GM23338 (cell line): ENCODE data around the gene SYNDIG1. TPM values are rescaled to one million over a fixed set of nuclear protein-coding genes. Genes with fewer than 3 reads are reported as not detected.

ENCODE experiments used
- ATAC-seq: fragments of 200-7000 bp; cut with Tn5 transposase; 3 replicates; pipeline ENCODE4 v1.9.1; 2020
- DNase-seq: peaks from one replicate; pipeline ENCODE4 v3.0.0-alpha.2; 2015; ENCODE audit warnings: low spot score
- H2AFZ ChIP-seq: fragments of 200-600 bp; sonication (generic); 2 replicates; pipeline ENCODE4 v1.8.0; 2016; ENCODE audit warnings: antibody characterized with exemption, mild to moderate bottlenecking, moderate library complexity
- H3F3A ChIP-seq: fragments of 200-600 bp; sonication (generic); replicated peaks from 2 replicates; pipeline ENCODE4 v1.8.0; 2017; ENCODE audit warnings: antibody characterized with exemption, mixed run types, low read depth
- H3K27ac ChIP-seq: fragments of 200-600 bp; sonication (generic); 2 replicates; pipeline ENCODE4 v1.6.1; 2016; ENCODE audit warnings: low read depth
- H3K27me3 ChIP-seq: fragments of 200-600 bp; sonication (generic); 2 replicates; pipeline ENCODE4 v1.8.0; 2016; ENCODE audit warnings: mild to moderate bottlenecking, mixed run types, moderate library complexity; ENCODE audit not compliant: insufficient read depth
- H3K36me3 ChIP-seq: fragments of 200-600 bp; sonication (generic); 2 replicates; pipeline ENCODE4 v1.8.0; 2016; ENCODE audit warnings: mild to moderate bottlenecking; ENCODE audit not compliant: insufficient read depth
- H3K4me1 ChIP-seq: fragments of 200-600 bp; sonication (generic); 2 replicates; pipeline ENCODE4 v1.8.0; 2016; ENCODE audit warnings: mild to moderate bottlenecking, moderate library complexity; ENCODE audit not compliant: insufficient read depth
- H3K4me2 ChIP-seq: fragments of 200-600 bp; sonication (generic); 2 replicates; pipeline ENCODE4 v1.7.1; 2017; ENCODE audit warnings: mixed run types
- H3K4me3 ChIP-seq: fragments of 200-600 bp; sonication (generic); 2 replicates; pipeline ENCODE4 v1.6.1; 2016; ENCODE audit warnings: mixed run types
- H3K79me2 ChIP-seq: fragments of 200-600 bp; sonication (generic); replicated peaks from 2 replicates; pipeline ENCODE4 v1.8.0; 2017; ENCODE audit warnings: mild to moderate bottlenecking; ENCODE audit not compliant: insufficient read depth
- H3K9me2 ChIP-seq: fragments of 200-600 bp; sonication (generic); 2 replicates; pipeline ENCODE4 v1.8.0; 2017; ENCODE audit not compliant: insufficient read depth
- H4K20me1 ChIP-seq: fragments of 200-600 bp; sonication (generic); replicated peaks from 2 replicates; pipeline ENCODE4 v1.8.0; 2017; ENCODE audit warnings: mild to moderate bottlenecking; ENCODE audit not compliant: insufficient read depth
- H3K27ac Mint-ChIP-seq: 2 replicates; pipeline ENCODE4 v1.8.0; 2020; ENCODE audit warnings: inconsistent platforms, mild to moderate bottlenecking, moderate library complexity, mixed read lengths
- H3K27me3 Mint-ChIP-seq: 3 replicates; pipeline ENCODE4 v1.8.0; 2022; ENCODE audit warnings: low read depth, mild to moderate bottlenecking, moderate library complexity, mixed read lengths, inconsistent platforms; ENCODE audit not compliant: insufficient read depth, poor library complexity
- H3K36me3 Mint-ChIP-seq: 3 replicates; pipeline ENCODE4 v1.8.0; 2021; ENCODE audit warnings: low read depth, mild to moderate bottlenecking, inconsistent platforms, moderate library complexity, mixed read lengths
- H3K4me1 Mint-ChIP-seq: 3 replicates; pipeline ENCODE4 v1.8.0; 2020; ENCODE audit warnings: mild to moderate bottlenecking, inconsistent platforms, mixed read lengths
- H3K4me3 Mint-ChIP-seq: 3 replicates; pipeline ENCODE4 v1.8.0; 2021; ENCODE audit warnings: moderate library complexity, mild to moderate bottlenecking, inconsistent platforms, mixed read lengths
- H3K9me3 Mint-ChIP-seq: 3 replicates; pipeline ENCODE4 v1.8.0; 2020; ENCODE audit warnings: moderate library complexity, mild to moderate bottlenecking, inconsistent platforms, mixed read lengths
- CREB1 ChIP-seq: fragments of 250-450 bp; sonication (Bioruptor Pico); IDR thresholded peaks from 2 replicates; pipeline ENCODE4 v1.5.0; 2020; ENCODE audit warnings: low read depth, mild to moderate bottlenecking, moderate library complexity
- EZH2 ChIP-seq: fragments of 200-600 bp; sonication (generic); IDR thresholded peaks from one replicate; pipeline ENCODE4 v1.8.0; 2017; ENCODE audit warnings: antibody characterized with exemption, mild to moderate bottlenecking, low read depth; ENCODE audit not compliant: unreplicated experiment
- EZH2phosphoT487 ChIP-seq: fragments of 200-600 bp; sonication (generic); IDR thresholded peaks from one replicate; pipeline ENCODE4 v1.8.1; 2018; ENCODE audit warnings: antibody characterized with exemption; ENCODE audit not compliant: unreplicated experiment
- JUNB ChIP-seq: IDR thresholded peaks from one replicate; pipeline ENCODE4 v1.6.1; 2016; ENCODE audit warnings: antibody characterized with exemption; ENCODE audit not compliant: unreplicated experiment
- NANOG ChIP-seq: IDR thresholded peaks from 2 replicates; pipeline ENCODE4 v1.6.1; 2016; ENCODE audit warnings: antibody characterized with exemption, borderline replicate concordance
- POLR2AphosphoS5 ChIP-seq: IDR thresholded peaks from 2 replicates; pipeline ENCODE4 v1.6.1; 2016; ENCODE audit warnings: antibody characterized with exemption, low read depth
- STAT1 ChIP-seq: IDR thresholded peaks from one replicate; pipeline ENCODE4 v1.6.1; 2016; ENCODE audit warnings: antibody characterized with exemption; ENCODE audit not compliant: unreplicated experiment
- ZNF114 ChIP-seq: fragments of 250-450 bp; sonication (Bioruptor Pico); IDR thresholded peaks from 2 replicates; pipeline ENCODE4 v1.5.0; 2020; ENCODE audit warnings: mild to moderate bottlenecking, moderate library complexity
- ZNF331 ChIP-seq: fragments of 250-450 bp; sonication (Bioruptor Pico); IDR thresholded peaks from 2 replicates; pipeline ENCODE4 v1.5.0; 2020; ENCODE audit warnings: low read depth, mild to moderate bottlenecking, moderate library complexity
- polyA plus RNA-seq: library from polyadenylated mRNA; unstranded; fragments of >200 nt; fragmentation: Nextera tagmentation; extraction: Ambion mirVana; gene quantifications from 2 replicates; pipeline ENCODE4 v1.2.1, GENCODE V29; 2016
- total RNA-seq: library from RNA; depleted of rRNA; stranded (reverse); fragments of >200 nt; shearing (Covaris generic); gene quantifications from 2 replicates; pipeline ENCODE4 v1.2.3, GENCODE V29; 2014
- TF ChIP-seq, protein P1 (sequence below): IDR thresholded peaks from 2 replicates; pipeline ENCODE4 v1.6.1; 2016; ENCODE audit warnings: antibody characterized with exemption
- TF ChIP-seq, protein P2 (sequence below): IDR thresholded peaks from one replicate; pipeline ENCODE4 v1.6.1; 2018; ENCODE audit warnings: antibody characterized with exemption; ENCODE audit not compliant: unreplicated experiment
- TF ChIP-seq, protein P3 (sequence below), 2 experiments: fragments of 200-600 bp in 1 of 2; sonication (generic) in 1 of 2; conservative IDR thresholded peaks; 2 replicates each; pipeline versions ENCODE4 v1.5.1 to v1.6.1; 2016 to 2017; ENCODE audit warnings: antibody characterized with exemption in 2 of 2, low read depth in 2 of 2, mild to moderate bottlenecking in 2 of 2, moderate library complexity in 1 of 2
- TF ChIP-seq, protein P4 (sequence below): fragments of 250-450 bp; sonication (Bioruptor Pico); IDR thresholded peaks from 2 replicates; pipeline ENCODE4 v1.5.0; 2020; ENCODE audit warnings: mild to moderate bottlenecking, moderate library complexity

The SYNDIG1 gene
- total and polyA plus RNA-seq, 2 experiments from 2014 or later: 2.8 to 4.8 TPM

DNA sequence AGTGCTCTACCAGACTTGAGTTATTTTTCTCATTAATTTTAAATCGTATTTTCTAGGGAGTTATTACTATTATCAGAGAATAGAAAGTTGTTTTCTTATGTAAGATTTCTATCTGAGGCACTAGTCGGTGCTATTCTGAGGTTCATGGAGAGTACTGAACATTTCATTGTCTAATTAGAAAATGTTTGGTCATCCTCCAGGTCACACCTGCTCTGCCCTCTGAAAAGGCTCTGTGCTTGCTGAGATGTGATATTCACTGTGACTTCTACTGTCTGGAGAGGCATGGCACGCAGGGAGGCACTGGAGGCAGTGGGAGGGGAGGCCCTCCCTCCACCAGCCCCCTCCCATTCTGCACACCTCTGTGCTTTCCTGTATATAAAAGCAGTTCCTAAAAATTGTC lies 3.0 kb downstream of the SYNDIG1 start:
- no peak overlapping the region for H3K4me2 ChIP-seq
- H3K36me3 ChIP-seq: no peaks in the 10 kb centered on the region
- peaks cover 54% of the 10 kb centered on the region for H3K79me2 ChIP-seq
- TF ChIP-seq ZNF114 (CRISPR knock-in tag): no peak
- TF ChIP-seq ZNF331 (CRISPR knock-in tag): no peak
- no peak for TF ChIP-seq POLR2AphosphoS5
- TF ChIP-seq, protein P1, sequence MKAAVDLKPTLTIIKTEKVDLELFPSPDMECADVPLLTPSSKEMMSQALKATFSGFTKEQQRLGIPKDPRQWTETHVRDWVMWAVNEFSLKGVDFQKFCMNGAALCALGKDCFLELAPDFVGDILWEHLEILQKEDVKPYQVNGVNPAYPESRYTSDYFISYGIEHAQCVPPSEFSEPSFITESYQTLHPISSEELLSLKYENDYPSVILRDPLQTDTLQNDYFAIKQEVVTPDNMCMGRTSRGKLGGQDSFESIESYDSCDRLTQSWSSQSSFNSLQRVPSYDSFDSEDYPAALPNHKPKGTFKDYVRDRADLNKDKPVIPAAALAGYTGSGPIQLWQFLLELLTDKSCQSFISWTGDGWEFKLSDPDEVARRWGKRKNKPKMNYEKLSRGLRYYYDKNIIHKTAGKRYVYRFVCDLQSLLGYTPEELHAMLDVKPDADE: no peak
- TF ChIP-seq EZH2: no peak
- TF ChIP-seq CREB1: no peak
- TF ChIP-seq EZH2phosphoT487: no peak
- TF ChIP-seq NANOG: no peak
- TF ChIP-seq, protein P2, sequence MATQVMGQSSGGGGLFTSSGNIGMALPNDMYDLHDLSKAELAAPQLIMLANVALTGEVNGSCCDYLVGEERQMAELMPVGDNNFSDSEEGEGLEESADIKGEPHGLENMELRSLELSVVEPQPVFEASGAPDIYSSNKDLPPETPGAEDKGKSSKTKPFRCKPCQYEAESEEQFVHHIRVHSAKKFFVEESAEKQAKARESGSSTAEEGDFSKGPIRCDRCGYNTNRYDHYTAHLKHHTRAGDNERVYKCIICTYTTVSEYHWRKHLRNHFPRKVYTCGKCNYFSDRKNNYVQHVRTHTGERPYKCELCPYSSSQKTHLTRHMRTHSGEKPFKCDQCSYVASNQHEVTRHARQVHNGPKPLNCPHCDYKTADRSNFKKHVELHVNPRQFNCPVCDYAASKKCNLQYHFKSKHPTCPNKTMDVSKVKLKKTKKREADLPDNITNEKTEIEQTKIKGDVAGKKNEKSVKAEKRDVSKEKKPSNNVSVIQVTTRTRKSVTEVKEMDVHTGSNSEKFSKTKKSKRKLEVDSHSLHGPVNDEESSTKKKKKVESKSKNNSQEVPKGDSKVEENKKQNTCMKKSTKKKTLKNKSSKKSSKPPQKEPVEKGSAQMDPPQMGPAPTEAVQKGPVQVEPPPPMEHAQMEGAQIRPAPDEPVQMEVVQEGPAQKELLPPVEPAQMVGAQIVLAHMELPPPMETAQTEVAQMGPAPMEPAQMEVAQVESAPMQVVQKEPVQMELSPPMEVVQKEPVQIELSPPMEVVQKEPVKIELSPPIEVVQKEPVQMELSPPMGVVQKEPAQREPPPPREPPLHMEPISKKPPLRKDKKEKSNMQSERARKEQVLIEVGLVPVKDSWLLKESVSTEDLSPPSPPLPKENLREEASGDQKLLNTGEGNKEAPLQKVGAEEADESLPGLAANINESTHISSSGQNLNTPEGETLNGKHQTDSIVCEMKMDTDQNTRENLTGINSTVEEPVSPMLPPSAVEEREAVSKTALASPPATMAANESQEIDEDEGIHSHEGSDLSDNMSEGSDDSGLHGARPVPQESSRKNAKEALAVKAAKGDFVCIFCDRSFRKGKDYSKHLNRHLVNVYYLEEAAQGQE: no peak
- TF ChIP-seq, protein P3, sequence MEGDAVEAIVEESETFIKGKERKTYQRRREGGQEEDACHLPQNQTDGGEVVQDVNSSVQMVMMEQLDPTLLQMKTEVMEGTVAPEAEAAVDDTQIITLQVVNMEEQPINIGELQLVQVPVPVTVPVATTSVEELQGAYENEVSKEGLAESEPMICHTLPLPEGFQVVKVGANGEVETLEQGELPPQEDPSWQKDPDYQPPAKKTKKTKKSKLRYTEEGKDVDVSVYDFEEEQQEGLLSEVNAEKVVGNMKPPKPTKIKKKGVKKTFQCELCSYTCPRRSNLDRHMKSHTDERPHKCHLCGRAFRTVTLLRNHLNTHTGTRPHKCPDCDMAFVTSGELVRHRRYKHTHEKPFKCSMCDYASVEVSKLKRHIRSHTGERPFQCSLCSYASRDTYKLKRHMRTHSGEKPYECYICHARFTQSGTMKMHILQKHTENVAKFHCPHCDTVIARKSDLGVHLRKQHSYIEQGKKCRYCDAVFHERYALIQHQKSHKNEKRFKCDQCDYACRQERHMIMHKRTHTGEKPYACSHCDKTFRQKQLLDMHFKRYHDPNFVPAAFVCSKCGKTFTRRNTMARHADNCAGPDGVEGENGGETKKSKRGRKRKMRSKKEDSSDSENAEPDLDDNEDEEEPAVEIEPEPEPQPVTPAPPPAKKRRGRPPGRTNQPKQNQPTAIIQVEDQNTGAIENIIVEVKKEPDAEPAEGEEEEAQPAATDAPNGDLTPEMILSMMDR (conservative IDR thresholded peaks at IDR 0.05; ENCODE audit: low read depth in 2 of 2): no peak
- TF ChIP-seq STAT1: no peak
- TF ChIP-seq, protein P4, sequence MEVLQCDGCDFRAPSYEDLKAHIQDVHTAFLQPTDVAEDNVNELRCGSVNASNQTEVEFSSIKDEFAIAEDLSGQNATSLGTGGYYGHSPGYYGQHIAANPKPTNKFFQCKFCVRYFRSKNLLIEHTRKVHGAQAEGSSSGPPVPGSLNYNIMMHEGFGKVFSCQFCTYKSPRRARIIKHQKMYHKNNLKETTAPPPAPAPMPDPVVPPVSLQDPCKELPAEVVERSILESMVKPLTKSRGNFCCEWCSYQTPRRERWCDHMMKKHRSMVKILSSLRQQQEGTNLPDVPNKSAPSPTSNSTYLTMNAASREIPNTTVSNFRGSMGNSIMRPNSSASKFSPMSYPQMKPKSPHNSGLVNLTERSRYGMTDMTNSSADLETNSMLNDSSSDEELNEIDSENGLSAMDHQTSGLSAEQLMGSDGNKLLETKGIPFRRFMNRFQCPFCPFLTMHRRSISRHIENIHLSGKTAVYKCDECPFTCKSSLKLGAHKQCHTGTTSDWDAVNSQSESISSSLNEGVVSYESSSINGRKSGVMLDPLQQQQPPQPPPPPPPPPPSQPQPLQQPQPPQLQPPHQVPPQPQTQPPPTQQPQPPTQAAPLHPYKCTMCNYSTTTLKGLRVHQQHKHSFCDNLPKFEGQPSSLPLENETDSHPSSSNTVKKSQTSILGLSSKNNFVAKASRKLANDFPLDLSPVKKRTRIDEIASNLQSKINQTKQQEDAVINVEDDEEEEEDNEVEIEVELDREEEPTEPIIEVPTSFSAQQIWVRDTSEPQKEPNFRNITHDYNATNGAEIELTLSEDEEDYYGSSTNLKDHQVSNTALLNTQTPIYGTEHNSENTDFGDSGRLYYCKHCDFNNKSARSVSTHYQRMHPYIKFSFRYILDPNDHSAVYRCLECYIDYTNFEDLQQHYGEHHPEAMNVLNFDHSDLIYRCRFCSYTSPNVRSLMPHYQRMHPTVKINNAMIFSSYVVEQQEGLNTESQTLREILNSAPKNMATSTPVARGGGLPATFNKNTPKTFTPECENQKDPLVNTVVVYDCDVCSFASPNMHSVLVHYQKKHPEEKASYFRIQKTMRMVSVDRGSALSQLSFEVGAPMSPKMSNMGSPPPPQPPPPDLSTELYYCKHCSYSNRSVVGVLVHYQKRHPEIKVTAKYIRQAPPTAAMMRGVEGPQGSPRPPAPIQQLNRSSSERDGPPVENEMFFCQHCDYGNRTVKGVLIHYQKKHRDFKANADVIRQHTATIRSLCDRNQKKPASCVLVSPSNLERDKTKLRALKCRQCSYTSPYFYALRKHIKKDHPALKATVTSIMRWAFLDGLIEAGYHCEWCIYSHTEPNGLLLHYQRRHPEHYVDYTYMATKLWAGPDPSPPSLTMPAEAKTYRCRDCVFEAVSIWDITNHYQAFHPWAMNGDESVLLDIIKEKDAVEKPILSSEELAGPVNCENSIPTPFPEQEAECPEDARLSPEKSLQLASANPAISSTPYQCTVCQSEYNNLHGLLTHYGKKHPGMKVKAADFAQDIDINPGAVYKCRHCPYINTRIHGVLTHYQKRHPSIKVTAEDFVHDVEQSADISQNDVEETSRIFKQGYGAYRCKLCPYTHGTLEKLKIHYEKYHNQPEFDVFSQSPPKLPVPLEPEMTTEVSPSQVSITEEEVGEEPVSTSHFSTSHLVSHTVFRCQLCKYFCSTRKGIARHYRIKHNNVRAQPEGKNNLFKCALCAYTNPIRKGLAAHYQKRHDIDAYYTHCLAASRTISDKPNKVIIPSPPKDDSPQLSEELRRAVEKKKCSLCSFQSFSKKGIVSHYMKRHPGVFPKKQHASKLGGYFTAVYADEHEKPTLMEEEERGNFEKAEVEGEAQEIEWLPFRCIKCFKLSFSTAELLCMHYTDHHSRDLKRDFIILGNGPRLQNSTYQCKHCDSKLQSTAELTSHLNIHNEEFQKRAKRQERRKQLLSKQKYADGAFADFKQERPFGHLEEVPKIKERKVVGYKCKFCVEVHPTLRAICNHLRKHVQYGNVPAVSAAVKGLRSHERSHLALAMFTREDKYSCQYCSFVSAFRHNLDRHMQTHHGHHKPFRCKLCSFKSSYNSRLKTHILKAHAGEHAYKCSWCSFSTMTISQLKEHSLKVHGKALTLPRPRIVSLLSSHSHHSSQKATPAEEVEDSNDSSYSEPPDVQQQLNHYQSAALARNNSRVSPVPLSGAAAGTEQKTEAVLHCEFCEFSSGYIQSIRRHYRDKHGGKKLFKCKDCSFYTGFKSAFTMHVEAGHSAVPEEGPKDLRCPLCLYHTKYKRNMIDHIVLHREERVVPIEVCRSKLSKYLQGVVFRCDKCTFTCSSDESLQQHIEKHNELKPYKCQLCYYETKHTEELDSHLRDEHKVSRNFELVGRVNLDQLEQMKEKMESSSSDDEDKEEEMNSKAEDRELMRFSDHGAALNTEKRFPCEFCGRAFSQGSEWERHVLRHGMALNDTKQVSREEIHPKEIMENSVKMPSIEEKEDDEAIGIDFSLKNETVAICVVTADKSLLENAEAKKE (CRISPR knock-in tag): no peak
- TF ChIP-seq JUNB: no peak
- H3K27me3 ChIP-seq: peaks cover 59% of the 10 kb centered on the region
- no peak overlapping the region for H3K27ac ChIP-seq
- DNase-seq (no peak), ATAC-seq (no peak)
- H3K4me3 Mint-ChIP-seq: no peak overlapping the region
- H3K27ac Mint-ChIP-seq: no peak overlapping the region
- no peak overlapping the region for H2AFZ ChIP-seq
- H4K20me1 ChIP-seq: peaks cover 18% of the 10 kb centered on the region
- H3K9me3 Mint-ChIP-seq: no peaks in the 10 kb centered on the region
- H3K4me1 Mint-ChIP-seq: peaks cover 37% of the 10 kb centered on the region
- no peaks in the 10 kb centered on the region; the same call in 2 of the 3 replicates for H3K36me3 Mint-ChIP-seq
- no peak overlapping the region for H3K4me3 ChIP-seq
- no peaks in the 10 kb centered on the region for H3F3A ChIP-seq
- H3K9me2 ChIP-seq: no peaks in the 10 kb centered on the region
- H3K27me3 Mint-ChIP-seq: peaks cover 49% of the 10 kb centered on the region
- H3K4me1 ChIP-seq: peaks cover 21% of the 10 kb centered on the region
